Lower lobe of right lung (tissue), 2 donors: Measurements from ENCODE around the gene ANO4. TPM values are rescaled to one million over a fixed set of nuclear protein-coding genes. Genes with fewer than 3 reads are reported as not detected.
"Not testable (repeated sequence)": the region's sequence is repeated elsewhere in the genome, so short reads cannot be mapped to it uniquely, and the experiment has no call there.

Experiments used
- ATAC-seq, 2 donors: fragments of 200-7000 bp; cut with Tn5 transposase; one replicate each; pipeline ENCODE4 v1.9.1; 2020 to 2022; ENCODE audit warnings: mild to moderate bottlenecking in 2 of 2, moderate library complexity in 2 of 2
- DNase-seq: peaks from one replicate; pipeline ENCODE4 v3.0.0-alpha.2; 2020
- H3K27ac ChIP-seq: fragments of 200-600 bp; one replicate; pipeline ENCODE4 v1.8.0; 2022
- H3K27me3 ChIP-seq: fragments of 200-600 bp; one replicate; pipeline ENCODE4 v1.8.0; 2022; ENCODE audit warnings: low read depth
- H3K36me3 ChIP-seq: fragments of 200-600 bp; one replicate; pipeline ENCODE4 v1.8.0; 2022; ENCODE audit warnings: mild to moderate bottlenecking
- H3K4me1 ChIP-seq: fragments of 200-600 bp; one replicate; pipeline ENCODE4 v1.8.0; 2022
- H3K4me3 ChIP-seq: fragments of 200-600 bp; one replicate; pipeline ENCODE4 v1.8.0; 2022; ENCODE audit warnings: mild to moderate bottlenecking
- H3K9me3 ChIP-seq: fragments of 200-600 bp; one replicate; pipeline ENCODE4 v1.8.0; 2022
- intact Hi-C: fragments of 100-400 bp; cut with DNase I; formaldehyde crosslinking; loops from one replicate; pipeline ENCODE4 v1.11.0; 2022
- total RNA-seq: library from RNA; stranded (reverse); fragmentation: NEBNext Ultra II Directional; extraction: Animal tissue kit (Norgen Biotek cat#: 25700); gene quantifications from one replicate; pipeline ENCODE4 v1.2.1, GENCODE V29; 2021
- TF ChIP-seq, protein P1 (sequence below): fragments of 200-600 bp; IDR thresholded peaks from one replicate; pipeline ENCODE4 v1.8.0; 2022; ENCODE audit warnings: antibody characterized with exemption, mild to moderate bottlenecking
- donor health status: DM: no; HTN: yes; CAD: no; lungs with severe emphysema.

The ANO4 gene
- total RNA-seq, 1 donor from 2014 or later = 0.74 TPM

DNA sequence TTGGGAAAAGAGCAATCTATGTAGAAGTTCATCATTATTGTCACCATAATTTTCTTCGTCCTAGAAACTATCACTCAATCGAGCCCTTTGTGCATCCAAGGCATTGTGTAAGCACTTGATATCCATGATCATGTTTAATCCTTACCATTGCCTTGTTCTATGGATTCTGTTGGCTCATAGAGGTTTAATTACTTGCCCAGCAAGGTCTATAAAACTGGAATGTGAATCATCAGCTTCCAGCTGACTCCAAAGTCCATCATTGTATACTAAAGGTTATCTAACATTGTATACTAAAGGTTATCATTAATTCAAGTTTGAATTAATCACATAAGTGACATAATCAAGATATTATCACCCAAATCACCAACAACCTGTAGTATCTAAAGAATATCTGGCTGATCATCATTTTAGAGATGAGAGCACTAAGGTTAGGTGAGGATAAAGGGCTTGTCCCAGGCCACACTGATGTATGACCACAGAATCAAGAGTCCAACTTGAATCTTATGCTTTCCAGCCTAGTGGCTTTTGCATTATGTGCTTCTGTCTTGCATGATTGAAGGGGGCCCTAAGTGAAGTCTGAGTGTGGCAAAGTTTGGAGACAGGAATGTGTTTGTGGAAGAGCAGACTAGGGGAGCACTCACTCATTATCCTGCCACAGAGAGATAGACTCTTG, 188.1 kb downstream of the ANO4 start:
- Histone ChIP-seq H3K36me3 (no peaks in the 10 kb centered on the region), H3K9me3 (no peaks in the 10 kb centered on the region), H3K4me3 (no peak overlapping the region), H3K27me3 (no peaks in the 10 kb centered on the region), H3K27ac (no peak overlapping the region), H3K4me1 (no peaks in the 10 kb centered on the region)
- DNase-seq (no peak), ATAC-seq (no peak)
- TF ChIP-seq, protein P1, sequence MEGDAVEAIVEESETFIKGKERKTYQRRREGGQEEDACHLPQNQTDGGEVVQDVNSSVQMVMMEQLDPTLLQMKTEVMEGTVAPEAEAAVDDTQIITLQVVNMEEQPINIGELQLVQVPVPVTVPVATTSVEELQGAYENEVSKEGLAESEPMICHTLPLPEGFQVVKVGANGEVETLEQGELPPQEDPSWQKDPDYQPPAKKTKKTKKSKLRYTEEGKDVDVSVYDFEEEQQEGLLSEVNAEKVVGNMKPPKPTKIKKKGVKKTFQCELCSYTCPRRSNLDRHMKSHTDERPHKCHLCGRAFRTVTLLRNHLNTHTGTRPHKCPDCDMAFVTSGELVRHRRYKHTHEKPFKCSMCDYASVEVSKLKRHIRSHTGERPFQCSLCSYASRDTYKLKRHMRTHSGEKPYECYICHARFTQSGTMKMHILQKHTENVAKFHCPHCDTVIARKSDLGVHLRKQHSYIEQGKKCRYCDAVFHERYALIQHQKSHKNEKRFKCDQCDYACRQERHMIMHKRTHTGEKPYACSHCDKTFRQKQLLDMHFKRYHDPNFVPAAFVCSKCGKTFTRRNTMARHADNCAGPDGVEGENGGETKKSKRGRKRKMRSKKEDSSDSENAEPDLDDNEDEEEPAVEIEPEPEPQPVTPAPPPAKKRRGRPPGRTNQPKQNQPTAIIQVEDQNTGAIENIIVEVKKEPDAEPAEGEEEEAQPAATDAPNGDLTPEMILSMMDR = no peak
- intact Hi-C loops = no loop called here

DNA sequence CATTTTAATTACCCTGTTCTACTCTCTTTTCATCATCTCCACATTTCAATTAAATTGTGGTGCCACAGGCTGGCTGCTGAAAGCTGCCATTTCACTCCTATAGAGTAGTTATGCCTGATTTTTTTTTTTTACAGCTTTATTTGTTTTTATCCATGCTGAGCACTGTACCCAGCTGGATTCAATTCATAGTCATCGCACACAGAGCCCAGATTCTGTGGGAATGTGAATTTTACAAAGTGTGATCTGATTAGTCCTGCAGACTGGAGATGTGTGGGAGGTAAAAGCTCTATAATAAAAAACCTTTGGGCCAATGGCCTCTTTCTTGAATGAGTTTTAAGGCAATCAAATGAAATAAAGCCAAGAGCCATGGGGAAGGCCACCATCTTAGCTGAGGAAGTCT, 190.2 kb downstream of the ANO4 start:
- no peak for ATAC-seq

DNA sequence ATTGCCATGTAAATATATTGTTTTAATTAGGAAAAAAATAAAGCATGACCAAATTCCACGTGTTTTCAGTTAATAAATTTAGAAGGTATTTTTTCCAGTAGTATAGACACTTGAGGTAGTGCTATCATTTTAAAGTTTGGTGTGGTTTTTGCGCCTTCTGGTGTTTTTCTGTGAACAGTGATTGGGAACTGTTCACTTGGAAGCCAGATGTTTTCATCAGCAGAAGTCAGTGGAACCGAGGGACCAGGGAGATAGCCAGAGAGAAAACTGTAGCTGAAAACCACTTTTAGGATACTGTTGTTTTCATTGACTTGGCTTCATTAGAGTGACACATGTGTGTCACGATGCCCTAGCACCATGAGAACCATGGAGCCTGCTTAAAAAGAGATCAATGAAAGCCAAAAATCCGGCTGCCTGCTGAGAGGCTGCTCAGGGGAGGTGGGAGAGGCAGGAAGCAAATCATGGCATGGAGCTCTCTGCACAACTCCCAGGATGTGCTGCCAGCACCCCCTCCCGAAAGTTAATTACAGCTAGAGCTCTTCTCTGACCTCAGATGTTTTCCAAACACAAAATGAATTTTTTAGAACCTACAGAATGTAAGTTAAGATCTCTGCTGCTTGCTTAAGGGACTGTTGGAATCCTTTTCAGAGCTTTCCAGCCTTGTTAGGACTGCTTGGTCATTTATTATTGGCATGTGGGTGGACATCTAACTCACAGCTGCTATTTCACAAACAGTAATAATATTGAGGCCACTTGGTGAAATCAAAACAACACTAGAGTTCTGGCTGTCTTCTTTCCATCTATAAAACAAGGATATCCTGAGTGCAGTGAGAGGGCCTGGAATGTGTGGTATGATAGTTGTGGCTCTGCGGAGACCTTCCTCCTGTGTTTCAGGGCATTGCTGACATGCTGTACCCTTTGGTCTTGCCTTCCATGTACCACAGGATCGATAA, 192.3 kb downstream of the ANO4 start:
- H3K36me3 ChIP-seq = no peaks in the 10 kb centered on the region
- DNase-seq = no peak
- no peaks in the 10 kb centered on the region for H3K27me3 ChIP-seq
- TF ChIP-seq, protein P1 = no peak
- no peak for ATAC-seq
- no peak overlapping the region for H3K4me3 ChIP-seq
- H3K9me3 ChIP-seq = no peaks in the 10 kb centered on the region
- no peaks in the 10 kb centered on the region for H3K4me1 ChIP-seq
- intact Hi-C loops = no loop called here
- no peak overlapping the region for H3K27ac ChIP-seq

More for the DNA sequence above, 190.2 kb downstream of the ANO4 start:
- Histone ChIP-seq H3K27ac (no peak overlapping the region), H3K27me3 (no peaks in the 10 kb centered on the region), H3K9me3 (no peaks in the 10 kb centered on the region), H3K36me3 (no peaks in the 10 kb centered on the region), H3K4me1 (no peaks in the 10 kb centered on the region), H3K4me3 (no peak overlapping the region)
- DNase-seq = no peak
- intact Hi-C loops = no loop called here
- TF ChIP-seq, protein P1 = no peak

DNA sequence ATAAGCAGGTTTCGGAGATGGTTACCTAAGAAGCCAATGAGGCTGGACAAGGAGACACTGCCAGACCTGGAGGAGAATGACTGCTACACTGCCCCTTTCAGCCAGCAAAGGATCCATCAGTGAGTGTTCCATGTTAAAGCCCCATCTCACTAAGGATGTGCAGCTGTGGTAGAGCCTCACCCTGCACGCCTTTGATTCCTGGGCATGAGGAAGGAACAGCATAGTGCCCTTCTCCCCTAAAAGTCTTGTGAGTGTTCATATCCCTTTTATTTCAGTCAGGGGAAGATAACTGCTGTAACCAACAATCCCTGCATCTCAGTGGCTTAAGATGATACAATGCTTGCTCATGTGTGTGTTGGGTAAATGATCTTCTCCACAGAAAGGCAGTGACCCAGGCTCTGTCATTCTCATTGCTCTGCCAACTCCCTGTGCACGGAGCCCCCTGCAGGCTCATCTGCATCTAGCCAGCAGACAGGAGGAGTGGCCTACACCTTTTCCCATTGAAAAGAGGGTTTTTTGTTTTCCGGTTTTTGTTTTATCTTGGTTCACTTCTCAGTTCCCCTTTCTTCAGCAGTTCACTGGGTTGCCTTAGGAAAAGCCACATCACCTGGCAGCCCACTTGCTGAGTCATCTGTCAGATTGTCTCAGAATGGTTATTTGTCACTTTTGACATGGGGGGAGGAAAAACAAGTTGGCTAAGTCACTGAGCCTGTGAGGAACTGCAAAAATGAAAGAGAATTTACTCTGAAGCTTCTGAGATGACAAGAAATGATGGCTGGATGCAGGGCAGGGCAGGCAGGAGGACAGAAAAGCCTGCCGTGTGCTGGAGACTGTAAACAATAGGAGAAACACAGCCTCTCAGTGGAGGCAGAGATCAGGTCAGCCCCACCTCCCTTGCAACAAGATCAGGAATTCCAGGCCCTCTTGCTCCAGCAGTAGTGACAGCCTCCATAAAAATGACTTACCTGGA, 193.3 kb downstream of the ANO4 start:
- ATAC-seq = no peak
- H3K4me1 ChIP-seq = no peaks in the 10 kb centered on the region
- H3K27me3 ChIP-seq = no peaks in the 10 kb centered on the region
- H3K4me3 ChIP-seq = no peak overlapping the region
- H3K27ac ChIP-seq = no peak overlapping the region
- H3K9me3 ChIP-seq = no peaks in the 10 kb centered on the region
- no peaks in the 10 kb centered on the region for H3K36me3 ChIP-seq
- intact Hi-C loops = no loop called here
- TF ChIP-seq, protein P1 = no peak
- no peak for DNase-seq

DNA sequence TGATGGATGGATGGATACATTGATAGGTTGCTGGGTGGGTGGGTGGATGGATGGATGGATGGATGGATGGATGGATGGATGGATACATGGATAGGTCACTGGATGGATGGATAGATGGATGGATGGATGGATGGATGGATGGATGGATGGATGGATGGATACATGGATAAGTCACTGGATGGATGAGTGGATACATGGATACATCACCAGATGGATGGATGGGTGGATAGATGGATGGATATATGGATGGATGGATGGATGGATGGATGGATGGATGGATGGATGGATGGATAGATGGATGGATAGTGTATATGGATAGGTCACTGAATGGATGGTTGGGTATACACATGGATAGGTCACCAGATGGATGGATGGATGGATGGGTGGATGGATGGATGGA, 194.9 kb downstream of the ANO4 start:
- DNase-seq, H3K27me3 ChIP-seq, ATAC-seq, intact Hi-C loops, H3K36me3 ChIP-seq, H3K4me3 ChIP-seq, H3K9me3 ChIP-seq, H3K27ac ChIP-seq, H3K4me1 ChIP-seq: not testable (repeated sequence)
